Measurements from ENCODE around the gene PSMB2.

Gene PSMB2

DNA sequence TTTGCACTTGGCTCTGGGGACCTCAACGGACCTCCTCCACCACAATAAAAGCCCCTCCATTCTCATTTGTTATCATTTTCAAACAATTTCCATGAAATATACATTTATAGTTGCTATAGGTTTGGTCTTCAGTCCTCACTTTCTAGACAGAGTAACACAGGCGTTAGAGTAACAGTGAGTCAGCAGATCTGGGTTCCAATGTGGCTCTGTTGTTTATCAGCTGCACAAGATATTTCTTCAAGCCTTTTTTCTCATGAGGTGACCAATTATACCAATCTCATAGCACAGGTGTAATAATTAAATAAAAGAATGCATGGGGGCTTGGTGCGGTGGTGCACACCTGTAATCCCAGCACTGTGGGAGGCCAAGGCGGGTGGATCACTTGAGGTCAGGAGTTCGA, 32.8 kb upstream of the PSMB2 start:
- no peaks in the 10 kb centered on the region for H3K79me2 ChIP-seq (ENCODE audit: insufficient read depth, low read length)
- no peaks in the 10 kb centered on the region for H3K9me3 ChIP-seq (ENCODE audit: insufficient read depth, low read length)
- no peaks in the 10 kb centered on the region for H3K27me3 ChIP-seq (ENCODE audit: low read length)
- no peak overlapping the region for H2AFZ ChIP-seq (ENCODE audit: low read depth, low read length, severe bottlenecking)
- no peak overlapping the region for H3K4me2 ChIP-seq (ENCODE audit: low read depth, low read length, poor library complexity, severe bottlenecking)
- no peaks in the 10 kb centered on the region for H3K36me3 ChIP-seq (ENCODE audit: low read length)
- no peak for TF ChIP-seq CTCF (IDR thresholded peaks at IDR 0.05; ENCODE audit: insufficient read depth, low read length, poor library complexity, severe bottlenecking)
- TF ChIP-seq EZH2phosphoT487 (conservative IDR thresholded peaks at IDR 0.05; ENCODE audit: low read length) = no peak
- H3K9ac ChIP-seq (ENCODE audit: low read length) = no peak overlapping the region
- H3K9me2 ChIP-seq (replicated peaks; ENCODE audit: insufficient read depth, low read length) = no peaks in the 10 kb centered on the region
- no peaks in the 10 kb centered on the region for H3F3A ChIP-seq (ENCODE audit: insufficient read depth)
- H3K27ac ChIP-seq (ENCODE audit: low read depth, low read length) = no peak overlapping the region
- no peak overlapping the region for H3K4me3 ChIP-seq (ENCODE audit: insufficient read depth, low read length, poor library complexity, severe bottlenecking)
- no peaks in the 10 kb centered on the region for H4K20me1 ChIP-seq (ENCODE audit: low read depth, low read length)

DNA sequence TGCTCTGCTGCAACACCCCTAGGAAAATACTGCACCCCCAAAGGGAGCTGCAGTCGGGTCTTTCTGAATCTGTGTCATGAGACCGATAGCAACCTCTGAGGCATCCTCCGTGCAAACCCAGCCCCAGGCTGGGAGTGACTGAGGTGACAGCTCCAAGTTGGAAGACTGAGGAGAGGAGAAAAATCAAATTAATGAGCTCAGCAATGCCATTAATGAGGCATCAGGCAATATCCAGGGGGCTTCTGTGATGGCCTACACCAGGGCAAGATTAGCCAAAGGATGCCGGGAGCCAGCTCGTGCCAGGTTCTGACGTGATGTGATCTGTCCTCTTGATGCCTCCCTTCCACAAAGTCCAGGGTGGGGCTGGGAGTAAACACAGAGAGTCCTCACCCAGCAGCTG, 30.8 kb upstream of the PSMB2 start:
- no peaks in the 10 kb centered on the region for H3K9me2 ChIP-seq (replicated peaks; ENCODE audit: insufficient read depth, low read length)
- no peaks in the 10 kb centered on the region for H4K20me1 ChIP-seq (ENCODE audit: low read depth, low read length)
- H3K9ac ChIP-seq (ENCODE audit: low read length) = no peak overlapping the region
- H3K9me3 ChIP-seq (ENCODE audit: insufficient read depth, low read length) = no peaks in the 10 kb centered on the region
- no peak overlapping the region for H3K4me3 ChIP-seq (ENCODE audit: insufficient read depth, low read length, poor library complexity, severe bottlenecking)
- H3F3A ChIP-seq (ENCODE audit: insufficient read depth) = no peaks in the 10 kb centered on the region
- H3K27ac ChIP-seq (ENCODE audit: low read depth, low read length) = no peak overlapping the region
- H3K4me2 ChIP-seq (ENCODE audit: low read depth, low read length, poor library complexity, severe bottlenecking) = no peak overlapping the region
- H3K79me2 ChIP-seq (ENCODE audit: insufficient read depth, low read length) = no peaks in the 10 kb centered on the region
- no peaks in the 10 kb centered on the region for H3K36me3 ChIP-seq (ENCODE audit: low read length)
- H3K27me3 ChIP-seq (ENCODE audit: low read length) = no peaks in the 10 kb centered on the region
- no peak overlapping the region for H2AFZ ChIP-seq (ENCODE audit: low read depth, low read length, severe bottlenecking)
- TF ChIP-seq CTCF (IDR thresholded peaks at IDR 0.05; ENCODE audit: insufficient read depth, low read length, poor library complexity, severe bottlenecking) (no peak), EZH2phosphoT487 (conservative IDR thresholded peaks at IDR 0.05; ENCODE audit: low read length) (no peak)

DNA sequence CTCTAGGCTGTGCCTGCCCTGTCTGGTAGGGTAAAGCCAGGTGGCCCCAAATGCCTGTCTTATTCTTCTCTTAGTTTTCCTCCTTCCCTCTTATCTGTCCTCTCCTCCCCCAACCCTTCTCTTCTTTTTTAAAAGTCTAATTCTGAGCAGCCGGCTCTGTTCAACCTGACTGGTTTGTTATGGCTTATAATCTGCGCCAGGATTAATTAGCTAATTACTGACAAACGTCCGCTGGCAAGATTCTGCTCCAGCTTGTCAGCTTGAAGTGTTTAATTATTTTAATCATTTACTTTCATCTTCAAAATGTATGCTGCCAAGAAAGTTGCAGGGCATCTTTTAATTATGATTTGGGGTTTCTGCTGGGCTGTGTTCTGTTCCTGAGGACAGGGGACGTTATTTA, 27.2 kb upstream of the PSMB2 start:
- no peaks in the 10 kb centered on the region for H3K9me3 ChIP-seq (ENCODE audit: insufficient read depth, low read length)
- H3K4me3 ChIP-seq (ENCODE audit: insufficient read depth, low read length, poor library complexity, severe bottlenecking) = no peak overlapping the region
- no peaks in the 10 kb centered on the region for H3K9me2 ChIP-seq (replicated peaks; ENCODE audit: insufficient read depth, low read length)
- H2AFZ ChIP-seq (ENCODE audit: low read depth, low read length, severe bottlenecking) = no peak overlapping the region
- no peaks in the 10 kb centered on the region for H4K20me1 ChIP-seq (ENCODE audit: low read depth, low read length)
- H3K36me3 ChIP-seq (ENCODE audit: low read length) = no peaks in the 10 kb centered on the region
- H3K27ac ChIP-seq (ENCODE audit: low read depth, low read length) = no peak overlapping the region
- no peaks in the 10 kb centered on the region for H3K27me3 ChIP-seq (ENCODE audit: low read length)
- no peak for TF ChIP-seq EZH2phosphoT487 (conservative IDR thresholded peaks at IDR 0.05; ENCODE audit: low read length)
- no peak for TF ChIP-seq CTCF (IDR thresholded peaks at IDR 0.05; ENCODE audit: insufficient read depth, low read length, poor library complexity, severe bottlenecking)
- no peaks in the 10 kb centered on the region for H3K79me2 ChIP-seq (ENCODE audit: insufficient read depth, low read length)
- H3K4me2 ChIP-seq (ENCODE audit: low read depth, low read length, poor library complexity, severe bottlenecking) = no peak overlapping the region
- no peak overlapping the region for H3K9ac ChIP-seq (ENCODE audit: low read length)
- no peaks in the 10 kb centered on the region for H3F3A ChIP-seq (ENCODE audit: insufficient read depth)

DNA sequence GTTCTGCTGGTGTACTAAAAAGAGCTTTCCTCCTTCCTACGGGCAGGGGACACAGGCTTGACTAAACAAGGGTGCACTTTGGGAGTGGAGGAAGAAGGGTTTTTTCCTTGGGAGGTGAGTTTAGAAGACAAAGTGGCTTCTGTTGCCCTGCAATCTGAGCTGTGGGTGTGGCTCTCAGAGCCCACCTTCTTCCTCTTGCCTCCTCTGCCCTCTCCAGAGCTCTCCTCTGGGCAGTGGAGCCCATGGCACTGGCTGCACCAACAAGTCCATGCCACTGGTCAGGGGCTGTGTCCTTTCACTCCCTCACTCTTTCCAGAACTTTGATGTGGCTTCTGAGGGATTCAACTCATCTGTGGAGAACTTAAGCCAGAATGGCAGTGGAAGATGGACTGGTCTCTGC, 25.6 kb upstream of the PSMB2 start:
- Histone ChIP-seq H3F3A (ENCODE audit: insufficient read depth) (no peaks in the 10 kb centered on the region), H4K20me1 (ENCODE audit: low read depth, low read length) (no peaks in the 10 kb centered on the region), H3K9me3 (ENCODE audit: insufficient read depth, low read length) (no peaks in the 10 kb centered on the region), H3K27ac (ENCODE audit: low read depth, low read length) (no peak overlapping the region), H3K9me2 (replicated peaks; ENCODE audit: insufficient read depth, low read length) (no peaks in the 10 kb centered on the region), H3K4me3 (ENCODE audit: insufficient read depth, low read length, poor library complexity, severe bottlenecking) (no peak overlapping the region), H3K9ac (ENCODE audit: low read length) (no peak overlapping the region), H3K27me3 (ENCODE audit: low read length) (no peaks in the 10 kb centered on the region), H2AFZ (ENCODE audit: low read depth, low read length, severe bottlenecking) (no peak overlapping the region), H3K4me2 (ENCODE audit: low read depth, low read length, poor library complexity, severe bottlenecking) (no peak overlapping the region), H3K36me3 (ENCODE audit: low read length) (no peaks in the 10 kb centered on the region), H3K79me2 (ENCODE audit: insufficient read depth, low read length) (no peaks in the 10 kb centered on the region)
- no peak for TF ChIP-seq EZH2phosphoT487 (conservative IDR thresholded peaks at IDR 0.05; ENCODE audit: low read length)
